Stimulated activated CD4-positive, alpha-beta T cell treated with anti-CD3 and anti-CD28 coated beads, Interleukin-1b, Interleukin-23, amount 100 ng/mL, for 48 hours (primary cell): ENCODE data around the gene C3orf85.
"Not testable (repeated sequence)": the region's sequence is repeated elsewhere in the genome, so short reads cannot be mapped to it uniquely, and the experiment has no call there.

Experiments used
- DNase-seq: peaks from one replicate; pipeline ENCODE4 v3.0.0-alpha.2; 2020

Gene C3orf85

GRCh38 chr3:109136523-109136922 is at the start of gene C3orf85:
Gene C3orf85, plus strand, starts transcription at chr3:109136719. Its CDS starts 129 bp downstream, at chr3:109136848.
- no peak for DNase-seq

- DNase-seq, result no peak
These were observed 47.3 kb upstream of the C3orf85 start for GRCh38 chr3:109089265-109089664.

GRCh38 chr3:109091846-109092245 is 44.7 kb upstream of the C3orf85 start:
- DNase-seq, result no peak

- no peak for DNase-seq
These were observed 43.0 kb upstream of the C3orf85 start for GRCh38 chr3:109093561-109093960.

- no peak for DNase-seq
These were observed 41.4 kb upstream of the C3orf85 start for GRCh38 chr3:109095166-109095565.

- DNase-seq, result no peak
These were observed 38.4 kb upstream of the C3orf85 start for GRCh38 chr3:109098079-109098644.

- no peak for DNase-seq
These were observed 26.9 kb upstream of the C3orf85 start for GRCh38 chr3:109109574-109109973.

- DNase-seq, result no peak
These were observed 23.4 kb upstream of the C3orf85 start for GRCh38 chr3:109112946-109113760.

GRCh38 chr3:109114746-109115145 is 21.8 kb upstream of the C3orf85 start:
- DNase-seq, result no peak

- no peak for DNase-seq
These were observed 21.1 kb upstream of the C3orf85 start for GRCh38 chr3:109115451-109115850.

GRCh38 chr3:109116031-109116430 is 20.5 kb upstream of the C3orf85 start:
- no peak for DNase-seq

GRCh38 chr3:109117939-109118338 is 18.6 kb upstream of the C3orf85 start, which contains the start of gene MORC1:
Gene MORC1, minus strand, starts transcription at chr3:109118134. Its CDS starts 75 bp downstream, at chr3:109118059.
- DNase-seq, result no peak

- DNase-seq, result no peak
These were observed 17.9 kb upstream of the C3orf85 start for GRCh38 chr3:109118584-109118983.

- no peak for DNase-seq
These were observed 13.8 kb upstream of the C3orf85 start for GRCh38 chr3:109122690-109123089.

- DNase-seq, result no peak
These were observed 10.6 kb upstream of the C3orf85 start for GRCh38 chr3:109125902-109126301.

GRCh38 chr3:109127553-109127952 is 9.0 kb upstream of the C3orf85 start:
- DNase-seq, result no peak

- DNase-seq, result no peak
These were observed 5.2 kb upstream of the C3orf85 start for GRCh38 chr3:109131276-109131675.

- DNase-seq, result no peak
These were observed 3.6 kb upstream of the C3orf85 start for GRCh38 chr3:109132801-109133473.

GRCh38 chr3:109133474-109133816 is 3.1 kb upstream of the C3orf85 start:
- not testable (repeated sequence) for DNase-seq

GRCh38 chr3:109137761-109138160 is 1.2 kb downstream of the C3orf85 start:
- no peak for DNase-seq

- no peak for DNase-seq
These were observed 3.8 kb downstream of the C3orf85 start for GRCh38 chr3:109140318-109140717.

- no peak for DNase-seq
These were observed 7.1 kb downstream of the C3orf85 start for GRCh38 chr3:109143646-109144045.

- no peak for DNase-seq
These were observed 12.6 kb downstream of the C3orf85 start for GRCh38 chr3:109149078-109149477.

GRCh38 chr3:109152320-109152719 is 15.8 kb downstream of the C3orf85 start:
- DNase-seq, result no peak
